Stimulated activated effector memory CD8-positive, alpha-beta T cell treated with anti-CD3 and anti-CD28 coated beads, Interleukin-12 subunit alpha, Interleukin-12 subunit beta, amount 100 ng/mL, for 72 hours (primary cell): Measurements from ENCODE around the gene ADI1.
"Not testable (repeated sequence)": the region's sequence is repeated elsewhere in the genome, so short reads cannot be mapped to it uniquely, and the experiment has no call there.

ENCODE experiments used
- ATAC-seq: fragments of 150-1000 bp; cut with Tn5 transposase; 2 replicates; pipeline ENCODE4 v1.10.0; 2021
- DNase-seq, 2 donors: peaks; one replicate each; pipeline ENCODE4 v3.0.0; 2021 to 2022; ENCODE audit warnings: low spot score in 2 of 2
- H3K27ac Mint-ChIP-seq: one replicate; pipeline ENCODE4 v1.8.0; 2022; ENCODE audit warnings: mild to moderate bottlenecking, mixed read lengths
- H3K36me3 Mint-ChIP-seq: one replicate; pipeline ENCODE4 v1.8.0; 2022; ENCODE audit warnings: mild to moderate bottlenecking, mixed read lengths
- H3K4me1 Mint-ChIP-seq: one replicate; pipeline ENCODE4 v1.8.0; 2022; ENCODE audit warnings: mixed read lengths
- H3K4me3 Mint-ChIP-seq: one replicate; pipeline ENCODE4 v1.8.0; 2022; ENCODE audit warnings: mild to moderate bottlenecking, mixed read lengths
- H3K9me3 Mint-ChIP-seq: one replicate; pipeline ENCODE4 v1.8.0; 2022; ENCODE audit warnings: mixed read lengths

ADI1 gene

GRCh38 chr2:3457524-3458395, 61.6 kb downstream of the ADI1 start:
- Mint-ChIP-seq H3K4me1 (peaks cover 5% of the 10 kb centered on the region), H3K9me3 (no peaks in the 10 kb centered on the region), H3K4me3 (no peak overlapping the region), H3K36me3 (peaks cover 29% of the 10 kb centered on the region), H3K27ac (no peak overlapping the region)
- ATAC-seq = peak; percentile 12
- DNase-seq = no peak

GRCh38 chr2:3456125-3456524, 63.2 kb downstream of the ADI1 start:
- H3K4me3 Mint-ChIP-seq = no peak overlapping the region

GRCh38 chr2:3454802-3455201, 64.5 kb downstream of the ADI1 start:
- Mint-ChIP-seq H3K4me3 (no peak overlapping the region), H3K4me1 (no peaks in the 10 kb centered on the region), H3K27ac (peak overlapping the region; percentile 32), H3K36me3 (peaks cover 36% of the 10 kb centered on the region), H3K9me3 (no peaks in the 10 kb centered on the region)
- DNase-seq = no peak
- ATAC-seq = no peak

More at GRCh38 chr2:3456125-3456524, 63.2 kb downstream of the ADI1 start:
- no peak for DNase-seq
- H3K4me1 Mint-ChIP-seq = no peaks in the 10 kb centered on the region
- peaks cover 36% of the 10 kb centered on the region for H3K36me3 Mint-ChIP-seq
- ATAC-seq = no peak
- no peak overlapping the region for H3K27ac Mint-ChIP-seq
- H3K9me3 Mint-ChIP-seq = no peaks in the 10 kb centered on the region

GRCh38 chr2:3454005-3454404, 65.3 kb downstream of the ADI1 start:
- H3K4me1 Mint-ChIP-seq, H3K9me3 Mint-ChIP-seq, H3K27ac Mint-ChIP-seq, DNase-seq, ATAC-seq, H3K4me3 Mint-ChIP-seq: not testable (repeated sequence)
- H3K36me3 Mint-ChIP-seq = peaks cover 30% of the 10 kb centered on the region

GRCh38 chr2:3453190-3453999, 65.9 kb downstream of the ADI1 start:
- Mint-ChIP-seq H3K36me3 (peaks cover 29% of the 10 kb centered on the region), H3K4me3 (no peak overlapping the region), H3K4me1 (no peaks in the 10 kb centered on the region), H3K27ac (no peak overlapping the region), H3K9me3 (no peaks in the 10 kb centered on the region)
- DNase-seq (no peak), ATAC-seq (no peak)

- no peak for DNase-seq
- ATAC-seq = no peak
- H3K4me3 Mint-ChIP-seq = no peak overlapping the region
Measured at GRCh38 chr2:3451926-3452671, 67.2 kb downstream of the ADI1 start.

GRCh38 chr2:3451169-3451568, 68.2 kb downstream of the ADI1 start:
- Mint-ChIP-seq H3K27ac (no peak overlapping the region), H3K4me1 (no peaks in the 10 kb centered on the region), H3K9me3 (no peaks in the 10 kb centered on the region), H3K36me3 (peaks cover 30% of the 10 kb centered on the region), H3K4me3 (no peak overlapping the region)
- no peak for DNase-seq
- ATAC-seq = no peak

More at GRCh38 chr2:3451926-3452671, 67.2 kb downstream of the ADI1 start:
- Mint-ChIP-seq H3K36me3 (peaks cover 32% of the 10 kb centered on the region), H3K27ac (no peak overlapping the region), H3K9me3 (no peaks in the 10 kb centered on the region), H3K4me1 (no peaks in the 10 kb centered on the region)

GRCh38 chr2:3450385-3451010, 68.8 kb downstream of the ADI1 start:
- H3K27ac Mint-ChIP-seq = no peak overlapping the region
- ATAC-seq (no peak), DNase-seq (no peak)
- no peaks in the 10 kb centered on the region for H3K9me3 Mint-ChIP-seq
- no peaks in the 10 kb centered on the region for H3K4me1 Mint-ChIP-seq
- H3K36me3 Mint-ChIP-seq = peaks cover 31% of the 10 kb centered on the region
- H3K4me3 Mint-ChIP-seq = no peak overlapping the region

GRCh38 chr2:3449936-3450335, 69.4 kb downstream of the ADI1 start:
- Mint-ChIP-seq H3K36me3 (peaks cover 36% of the 10 kb centered on the region), H3K4me1 (no peaks in the 10 kb centered on the region), H3K4me3 (no peak overlapping the region), H3K27ac (no peak overlapping the region), H3K9me3 (no peaks in the 10 kb centered on the region)
- ATAC-seq = no peak
- no peak for DNase-seq

- no peak for DNase-seq
- Mint-ChIP-seq H3K27ac (peak overlapping the region; percentile 56), H3K4me1 (no peaks in the 10 kb centered on the region), H3K4me3 (no peak overlapping the region), H3K9me3 (no peaks in the 10 kb centered on the region), H3K36me3 (peaks cover 45% of the 10 kb centered on the region)
- ATAC-seq = no peak
Measured at GRCh38 chr2:3449086-3449485, 70.2 kb downstream of the ADI1 start.

- H3K36me3 Mint-ChIP-seq = peaks cover 48% of the 10 kb centered on the region
- not testable (repeated sequence) for ATAC-seq, H3K27ac Mint-ChIP-seq, DNase-seq, H3K4me1 Mint-ChIP-seq, H3K9me3 Mint-ChIP-seq, H3K4me3 Mint-ChIP-seq
Measured at GRCh38 chr2:3448441-3448911, 70.9 kb downstream of the ADI1 start.

GRCh38 chr2:3447789-3448317, 71.5 kb downstream of the ADI1 start:
- no peaks in the 10 kb centered on the region for H3K4me1 Mint-ChIP-seq
- H3K4me3 Mint-ChIP-seq = no peak overlapping the region
- ATAC-seq (no peak), DNase-seq (no peak)
- peaks cover 44% of the 10 kb centered on the region for H3K36me3 Mint-ChIP-seq
- no peaks in the 10 kb centered on the region for H3K9me3 Mint-ChIP-seq
- H3K27ac Mint-ChIP-seq = no peak overlapping the region
